Umbilical cord (tissue), 2 donors: ENCODE results near the gene STXBP6. TPM values are rescaled to one million over a fixed set of nuclear protein-coding genes. Genes with fewer than 3 reads are reported as not detected.

ENCODE experiments used
- DNase-seq: peaks from one replicate; pipeline ENCODE4 v3.0.0-alpha.2; 2015; ENCODE audit warnings: low spot score
- total RNA-seq: library from RNA; depleted of rRNA; stranded (reverse); fragments of >200 nt; gene quantifications from one replicate; pipeline ENCODE4 v1.2.3, GENCODE V29; 2014; ENCODE audit warnings: low replicate concordance; ENCODE audit not compliant: insufficient read depth

The STXBP6 gene
- total RNA-seq, 1 donor from 2014 or later = 78.7 TPM

DNA sequence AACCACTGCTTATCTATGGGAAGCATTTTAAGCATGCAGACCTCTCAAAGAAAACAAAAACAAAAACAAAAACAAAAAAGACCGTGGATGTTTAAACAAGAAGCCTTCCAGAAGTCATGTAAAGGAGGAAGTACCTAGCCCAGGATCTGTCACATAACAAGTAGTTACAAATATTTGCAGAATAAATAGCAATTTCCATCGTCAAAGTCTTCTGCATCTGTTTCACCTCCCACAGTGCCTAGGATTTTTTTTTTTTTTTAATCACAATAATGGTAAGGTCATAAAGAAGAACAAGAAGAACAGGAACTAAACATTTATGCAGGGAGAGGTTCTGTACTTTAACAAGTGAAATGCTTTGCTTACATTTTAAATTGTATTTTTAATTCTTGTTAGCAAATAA is 2.4 kb upstream of the STXBP6 start:
- no peak for DNase-seq

DNA sequence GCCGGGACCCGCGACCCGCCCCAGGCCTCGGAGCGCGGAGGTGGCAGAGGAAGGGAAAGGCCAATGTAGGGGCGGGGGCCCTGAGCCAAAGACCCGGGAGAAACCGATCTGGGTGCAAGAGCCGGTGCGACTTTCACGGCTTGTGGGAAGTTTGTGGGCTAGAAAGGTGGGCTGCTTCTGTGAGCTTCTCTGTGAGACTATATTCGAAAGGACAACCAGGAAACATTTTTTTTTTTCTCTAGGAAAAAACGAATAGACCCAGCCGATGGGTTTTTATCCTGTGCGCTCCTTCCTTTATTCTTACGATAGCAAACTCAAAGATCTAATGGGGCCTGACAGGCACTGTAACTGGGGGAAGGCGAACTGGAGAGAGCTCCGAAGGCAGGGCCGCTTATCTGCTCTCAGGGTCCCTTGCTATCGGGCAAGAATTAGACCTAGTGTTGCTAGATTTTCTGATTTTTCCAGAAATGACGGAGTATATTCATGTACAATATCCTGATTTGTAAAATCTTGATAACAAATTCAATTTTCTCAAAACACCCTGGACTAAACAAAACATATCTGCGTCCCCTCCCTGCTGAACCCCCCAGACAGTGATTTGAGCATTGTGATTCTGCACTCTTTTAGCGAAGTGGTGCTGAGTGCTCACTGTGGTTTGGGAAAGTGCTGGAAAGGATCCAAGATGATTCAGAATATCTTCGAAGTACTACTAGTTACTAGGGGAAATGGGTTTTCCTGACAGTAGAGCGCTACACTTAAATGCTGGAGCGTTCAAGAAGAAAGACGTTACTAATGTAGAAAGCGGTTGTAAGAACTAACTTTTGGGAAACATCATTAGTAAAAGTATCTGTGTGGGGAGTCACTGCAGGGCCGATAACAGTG is 563 bp upstream of the STXBP6 start:
- peak; percentile 79 for DNase-seq

DNA sequence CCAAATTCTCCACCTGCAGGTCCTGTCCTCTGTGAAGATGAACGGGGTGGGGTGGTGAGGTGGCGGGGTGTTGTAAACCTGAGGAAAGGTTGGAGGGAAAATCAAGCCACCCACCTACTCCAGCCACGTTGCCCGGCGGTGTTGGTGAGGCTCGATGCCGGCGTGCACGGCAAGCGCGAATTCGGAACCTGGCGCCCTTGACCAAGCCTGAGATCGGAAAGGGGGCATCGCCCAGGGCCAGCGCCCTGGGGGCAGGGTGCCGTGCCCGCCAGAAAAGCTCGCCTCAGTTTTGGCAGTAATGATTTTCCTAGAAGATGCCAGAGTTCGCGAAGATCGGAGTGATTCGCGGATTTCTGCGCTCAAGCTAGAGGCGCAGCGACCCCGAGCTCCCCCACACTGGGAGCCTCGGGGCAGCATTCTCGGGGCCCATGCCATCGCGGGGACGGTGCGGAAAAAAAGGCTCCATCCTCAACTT is 817 bp downstream of the STXBP6 start:
- peak; percentile 28 for DNase-seq

DNA sequence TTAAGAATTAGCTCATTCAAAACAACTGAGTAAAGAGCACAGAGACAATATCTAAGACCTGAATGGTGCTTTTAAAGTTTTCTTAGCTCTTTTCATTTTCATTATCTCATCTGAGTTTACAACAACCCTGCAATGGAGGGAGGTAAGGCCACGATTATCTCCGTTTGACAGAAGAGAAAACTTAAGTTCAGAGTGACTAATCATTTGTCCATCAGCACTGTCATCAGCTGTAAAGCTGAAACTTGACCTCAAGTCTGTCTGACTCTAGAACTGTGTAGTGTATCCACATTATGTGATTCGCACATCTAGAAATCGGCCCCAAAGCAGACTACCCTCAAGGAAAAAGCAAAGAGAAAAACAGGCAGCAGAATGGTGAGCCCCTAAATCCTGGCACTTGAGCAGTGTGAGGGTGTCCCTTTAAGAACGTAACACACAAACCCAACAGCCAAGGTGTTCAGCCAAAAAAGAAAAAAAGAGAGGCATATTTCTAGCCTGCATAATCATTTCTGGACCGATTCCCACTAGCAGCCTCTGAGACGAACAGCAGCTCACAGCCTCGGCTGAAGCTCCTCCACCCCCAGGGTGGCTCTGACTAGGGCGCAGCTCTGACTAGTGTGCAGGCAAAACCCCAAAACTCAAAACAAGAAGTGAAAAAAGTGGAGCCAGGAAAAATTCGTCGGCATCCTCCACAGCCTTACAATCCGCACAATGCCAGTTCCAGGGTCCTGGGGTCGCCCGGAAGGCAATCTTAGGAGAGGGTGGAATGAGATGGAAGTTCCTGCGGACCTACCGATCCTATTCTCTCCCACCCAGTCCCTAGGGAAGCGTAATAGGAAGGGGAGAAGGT is 1.6 kb downstream of the STXBP6 start:
- peak; percentile 80 for DNase-seq

DNA sequence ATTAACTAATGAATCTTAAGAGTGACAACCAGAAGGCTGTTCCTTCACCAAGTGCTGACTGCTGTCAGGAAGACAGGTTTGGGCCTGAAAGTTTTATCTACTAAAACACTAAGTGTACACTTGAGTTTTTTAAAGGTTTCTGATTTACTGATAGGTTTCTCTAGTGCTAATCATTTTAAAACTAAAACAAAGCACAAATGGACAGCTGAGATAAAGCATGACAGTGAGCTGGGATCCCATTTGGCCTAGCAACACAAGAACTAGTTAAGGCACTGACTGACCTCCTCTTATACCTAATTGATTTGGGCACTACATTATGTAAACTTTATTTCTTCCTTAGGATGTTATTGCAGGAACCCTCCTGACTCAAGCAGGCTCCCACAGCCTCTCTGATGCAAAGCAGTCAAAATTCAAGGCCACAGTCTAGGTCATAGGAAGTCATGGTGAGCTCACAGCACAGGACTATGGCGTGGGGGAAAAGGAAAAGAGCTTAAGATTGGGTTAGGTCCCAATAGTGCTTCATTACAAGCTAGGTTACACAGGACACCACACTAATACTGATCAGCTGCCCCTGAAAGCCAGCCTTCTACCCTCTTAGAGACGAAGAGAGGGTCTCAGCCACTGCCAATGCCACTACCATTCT is 3.5 kb downstream of the STXBP6 start:
- peak; percentile 15 for DNase-seq

DNA sequence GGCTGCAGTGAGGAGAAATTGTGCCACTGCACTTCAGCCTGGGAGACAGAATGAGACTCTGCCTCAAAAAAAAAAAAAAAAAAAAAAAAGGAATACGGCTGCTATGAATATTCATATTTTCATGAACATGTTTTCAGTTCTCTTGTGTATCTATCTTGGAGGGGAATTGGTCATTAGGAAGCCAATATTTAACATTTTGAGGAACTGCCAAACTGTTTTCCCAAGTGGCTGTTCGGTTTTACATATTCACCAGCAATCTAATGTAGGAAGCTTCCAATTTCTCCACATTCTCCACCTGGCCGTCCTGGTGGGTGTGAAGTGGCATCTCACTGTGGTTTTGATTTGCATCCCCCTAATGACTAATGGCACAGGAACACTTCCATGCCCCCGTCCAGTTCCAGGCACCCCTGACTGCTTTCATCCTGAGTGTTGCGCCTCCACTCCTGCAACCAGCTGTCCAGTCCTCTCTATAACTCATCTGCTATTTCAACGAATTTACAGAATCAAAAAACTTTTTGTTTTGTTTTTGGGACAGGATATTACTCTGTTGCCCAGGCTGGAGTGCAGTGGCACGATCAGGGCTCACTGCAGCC is 5.7 kb downstream of the STXBP6 start:
- no peak for DNase-seq

DNA sequence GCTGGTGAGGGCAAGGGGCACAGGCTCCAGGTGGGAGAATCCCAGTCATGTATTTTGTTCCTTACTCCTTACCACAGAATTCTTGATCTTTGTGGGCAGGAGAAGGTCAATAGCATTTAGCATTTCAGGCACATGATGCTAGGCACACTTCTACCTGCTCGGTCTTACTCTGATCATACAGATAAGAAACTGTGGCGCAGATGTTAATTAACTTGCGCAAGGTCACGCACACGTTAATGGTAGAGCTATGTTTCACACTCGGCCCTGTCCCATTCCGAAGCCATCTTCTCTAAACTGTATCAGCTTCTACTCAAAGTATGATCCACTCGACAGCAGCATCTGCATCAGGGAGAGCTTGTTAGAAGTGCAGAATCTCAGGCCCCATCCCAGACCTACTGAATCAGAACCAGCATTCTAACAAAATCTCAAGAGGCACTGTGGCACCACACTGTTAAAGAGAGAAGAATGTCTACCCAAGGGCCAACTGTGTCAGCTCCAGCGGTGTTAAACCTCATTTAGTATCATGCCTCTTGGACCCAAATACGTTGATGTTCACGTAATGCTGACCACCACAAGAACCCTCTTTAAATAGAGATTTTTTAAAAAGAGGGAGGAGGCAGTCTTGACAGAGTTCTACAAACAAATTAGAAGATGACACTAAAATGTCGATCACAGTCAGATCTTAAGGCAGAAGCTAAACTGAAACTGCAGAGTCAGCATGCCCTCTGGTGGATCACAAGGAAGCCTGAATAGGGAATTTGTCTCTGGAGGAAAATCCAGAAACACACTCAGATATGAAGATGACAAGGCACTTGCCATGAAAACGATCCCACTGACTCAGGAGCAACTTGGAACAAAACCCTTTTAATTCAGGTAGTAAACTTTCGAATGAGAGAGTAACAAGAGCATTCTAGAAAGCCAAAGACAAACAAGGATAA is 7.3 kb downstream of the STXBP6 start:
- peak; percentile 70 for DNase-seq

DNA sequence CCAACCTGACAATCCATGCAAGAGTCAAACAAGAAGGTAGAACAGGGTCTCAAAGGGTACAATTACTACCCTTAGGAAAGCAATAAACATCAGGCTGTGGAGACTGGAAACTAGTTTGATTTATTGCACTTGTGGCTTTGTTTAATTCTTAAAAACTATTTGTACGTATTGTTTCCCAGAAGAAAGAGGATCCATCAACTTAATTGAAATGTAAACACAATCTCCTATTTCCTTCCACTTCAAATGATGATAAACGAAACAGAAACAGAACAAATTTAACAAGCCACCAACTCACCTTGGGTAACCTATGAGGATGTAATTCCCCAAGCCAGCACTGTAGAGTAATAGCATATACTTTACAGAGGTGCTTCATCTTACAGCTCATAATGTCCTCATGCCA is 8.0 kb downstream of the STXBP6 start:
- no peak for DNase-seq

DNA sequence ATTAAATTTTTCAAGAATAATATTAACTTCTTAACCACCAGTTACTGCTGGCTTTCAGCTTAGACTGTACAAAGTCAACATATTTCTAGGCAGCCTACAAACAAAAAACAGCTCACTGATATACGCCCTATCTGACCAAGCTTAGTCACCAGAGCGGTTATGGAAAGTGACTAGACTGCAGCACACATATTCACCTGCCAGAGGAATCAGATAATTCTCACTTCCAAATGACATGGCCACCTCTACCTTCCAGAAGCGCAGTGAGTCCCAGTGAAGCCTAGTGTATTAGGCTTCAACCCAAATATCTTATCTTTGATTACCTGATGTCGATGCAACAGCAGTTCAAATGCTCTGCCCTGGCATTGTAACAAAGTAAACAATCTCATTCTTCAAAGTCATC is 8.5 kb downstream of the STXBP6 start:
- DNase-seq = no peak

DNA sequence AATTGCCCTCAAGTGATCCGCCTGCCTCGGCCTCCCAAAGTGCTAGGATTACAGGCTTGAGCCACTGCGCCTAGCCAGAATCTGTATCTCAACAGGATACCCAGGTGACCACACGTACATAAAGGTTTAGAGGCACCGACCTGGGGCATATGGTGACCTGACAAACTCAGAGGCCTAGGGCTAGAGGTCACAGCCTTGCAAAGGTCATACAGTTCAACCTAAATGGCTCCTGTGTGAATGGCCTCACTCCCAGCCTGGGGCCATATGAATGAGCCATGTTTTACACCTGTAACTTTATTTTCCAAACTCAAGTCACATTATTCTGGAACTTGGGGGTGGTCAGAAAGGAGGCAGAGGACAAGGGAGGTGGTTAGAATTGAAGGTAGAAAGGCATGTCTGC is 10.0 kb downstream of the STXBP6 start:
- no peak for DNase-seq

DNA sequence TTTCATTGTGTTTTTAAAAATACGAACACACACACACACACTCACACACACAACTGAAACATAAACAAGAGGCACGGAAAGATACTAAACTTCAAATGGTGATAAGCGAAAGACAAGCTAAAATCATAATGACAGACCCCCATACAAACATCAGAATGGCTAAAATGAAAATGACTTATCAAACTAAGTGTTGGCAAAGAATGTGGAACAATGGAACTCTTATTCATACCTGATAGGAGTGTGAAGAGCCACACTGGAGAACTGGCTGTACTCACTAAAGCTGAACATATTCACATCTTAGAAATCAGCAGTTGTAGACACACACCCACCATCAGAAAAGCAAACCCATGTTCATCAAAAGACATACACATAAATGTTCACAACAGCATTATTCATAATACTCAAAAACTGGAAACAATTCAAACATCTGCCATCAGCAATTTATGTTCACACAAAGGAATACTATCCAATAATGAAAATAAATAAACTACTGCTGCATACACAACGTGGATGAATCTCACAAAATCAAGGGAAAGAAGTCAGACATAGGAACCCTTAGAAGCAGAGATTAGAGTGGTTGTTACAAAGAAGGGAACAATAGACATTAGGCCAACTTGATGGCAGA is 11.8 kb downstream of the STXBP6 start:
- DNase-seq = no peak

DNA sequence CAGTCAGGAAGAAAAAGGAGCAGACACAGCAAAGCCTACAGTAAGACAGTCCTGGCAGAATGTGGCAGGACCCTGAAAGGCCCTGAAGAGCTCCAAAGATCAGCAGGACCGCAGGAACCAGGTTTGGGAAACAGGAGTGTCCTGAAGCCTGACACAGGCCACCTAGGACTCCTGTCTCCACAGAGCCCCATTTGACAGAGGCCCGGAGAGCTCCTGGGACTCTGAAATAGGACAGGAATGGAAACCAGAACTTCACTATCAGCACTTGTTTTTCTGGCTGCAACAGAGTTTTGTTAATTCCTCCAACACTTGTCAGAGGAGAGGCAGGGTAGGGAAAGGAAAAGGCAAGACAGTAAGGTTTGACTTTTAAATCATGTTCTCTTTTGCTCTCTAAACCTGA is 12.9 kb downstream of the STXBP6 start:
- DNase-seq = no peak

DNA sequence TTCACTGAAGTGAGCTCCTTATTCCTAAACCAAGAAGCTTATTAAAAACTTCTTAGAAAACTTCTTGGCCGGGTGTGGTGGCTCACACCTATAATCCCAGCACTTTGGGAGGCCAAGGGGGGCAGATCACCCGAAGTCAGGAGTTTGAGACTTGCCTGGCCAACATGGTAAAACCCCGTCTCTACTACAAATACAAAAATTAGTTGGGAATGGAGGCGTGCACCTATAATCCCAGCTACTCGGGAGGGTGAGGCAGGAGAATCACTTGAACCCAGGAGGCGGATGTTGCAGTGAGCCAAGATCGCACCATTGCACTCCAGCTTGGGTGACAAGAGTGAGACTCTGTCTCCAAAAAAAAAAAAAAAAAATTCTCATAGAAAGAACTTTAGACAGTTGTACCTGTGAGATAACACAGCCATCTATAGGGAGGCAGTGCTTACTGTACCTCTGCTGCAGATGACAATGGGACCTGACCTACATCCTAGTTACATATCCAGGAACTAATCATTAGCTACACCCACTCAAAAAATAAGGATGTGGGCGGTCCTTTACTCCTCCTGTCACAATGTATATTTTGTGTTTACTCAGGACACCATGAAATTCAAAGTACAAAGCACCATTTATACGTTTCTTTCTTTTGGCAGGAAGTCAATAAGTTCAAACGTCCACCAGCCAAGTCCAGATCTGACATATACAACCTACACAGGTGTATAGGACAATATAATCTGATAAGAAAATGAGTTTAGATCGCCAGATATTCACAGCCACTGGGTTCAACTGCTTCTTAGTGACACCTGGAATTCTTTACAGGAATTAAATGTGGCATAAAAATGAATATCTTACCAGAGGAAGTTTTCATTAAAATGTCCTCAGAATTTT is 14.9 kb downstream of the STXBP6 start:
- no peak for DNase-seq

DNA sequence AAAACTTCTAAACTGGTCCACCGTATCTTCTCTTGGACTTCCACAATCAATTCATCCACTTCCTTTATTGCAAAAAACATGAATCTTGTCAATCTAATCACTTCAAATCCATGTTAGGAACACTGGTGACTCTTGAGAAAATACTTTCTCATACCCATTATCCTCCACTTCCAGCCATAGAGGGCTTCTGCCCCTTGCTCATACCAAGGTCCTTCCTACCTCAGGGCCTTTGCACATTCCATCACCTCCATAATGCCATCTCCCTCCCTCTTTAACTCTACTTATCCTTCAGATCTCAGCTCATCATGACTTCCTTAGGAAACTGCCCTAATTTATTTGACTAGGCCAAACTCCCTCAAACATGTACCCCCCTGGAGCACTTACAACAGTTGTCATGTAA is 16.6 kb downstream of the STXBP6 start:
- DNase-seq = no peak

DNA sequence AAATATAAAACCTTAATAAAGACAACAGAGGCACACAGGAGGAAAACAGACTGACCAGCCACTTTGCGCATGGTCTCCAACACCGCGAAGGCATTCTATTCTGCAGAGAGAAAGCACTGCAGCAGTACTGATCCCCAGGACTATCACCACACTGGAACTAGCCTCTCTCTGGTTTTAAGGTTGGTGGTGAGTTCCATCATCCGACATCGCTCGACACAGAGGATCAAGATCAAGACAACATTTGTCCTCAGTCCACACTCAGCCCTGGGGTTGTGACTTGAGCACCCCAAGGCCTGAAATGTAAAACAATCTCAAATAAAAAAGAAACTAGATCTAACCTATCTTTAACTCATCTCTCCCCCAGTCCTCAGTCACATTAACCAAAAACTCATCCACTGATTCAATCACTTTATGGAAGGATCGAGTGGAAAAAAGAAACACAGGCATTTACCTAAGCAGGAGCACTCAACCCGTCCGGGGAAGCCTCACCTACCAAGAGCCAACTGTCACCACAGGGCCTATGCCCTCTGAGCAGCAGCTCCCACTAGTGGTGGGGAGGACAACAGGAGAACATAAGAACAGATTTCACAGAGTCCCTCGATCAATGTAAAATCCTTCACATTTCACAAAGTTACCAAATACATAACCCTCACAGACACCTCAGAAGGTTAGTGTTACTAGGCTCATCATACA is 17.7 kb downstream of the STXBP6 start:
- DNase-seq = no peak

DNA sequence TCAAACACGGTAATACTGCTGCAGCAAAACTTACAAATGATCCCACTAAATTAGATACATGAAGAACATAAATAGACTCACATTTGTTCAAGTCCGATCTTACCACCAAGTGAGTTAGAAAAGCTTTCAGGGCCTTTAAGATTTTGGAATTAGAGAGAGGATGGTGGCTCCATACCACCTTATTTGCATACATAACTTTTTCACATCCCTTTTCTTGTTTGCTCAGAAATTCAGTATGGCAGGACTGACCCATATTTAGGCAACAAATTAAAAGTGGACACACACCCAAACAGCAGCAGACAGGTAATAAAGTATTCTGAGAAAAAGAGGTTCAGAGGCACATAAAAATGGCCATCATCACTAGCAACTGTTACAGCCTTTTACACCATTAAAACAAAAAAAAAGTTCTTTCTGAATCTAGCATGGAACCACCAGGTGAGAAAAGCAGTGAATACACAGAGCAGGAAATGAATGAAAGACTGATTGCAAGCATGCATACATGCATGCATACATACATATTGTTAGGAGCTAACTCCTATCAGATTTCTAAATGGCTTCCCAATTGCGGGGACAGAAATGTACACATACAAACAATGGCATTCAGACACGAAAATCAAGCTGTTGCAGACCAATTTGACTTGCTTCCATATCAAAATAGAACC is 23.3 kb downstream of the STXBP6 start:
- DNase-seq = no peak

DNA sequence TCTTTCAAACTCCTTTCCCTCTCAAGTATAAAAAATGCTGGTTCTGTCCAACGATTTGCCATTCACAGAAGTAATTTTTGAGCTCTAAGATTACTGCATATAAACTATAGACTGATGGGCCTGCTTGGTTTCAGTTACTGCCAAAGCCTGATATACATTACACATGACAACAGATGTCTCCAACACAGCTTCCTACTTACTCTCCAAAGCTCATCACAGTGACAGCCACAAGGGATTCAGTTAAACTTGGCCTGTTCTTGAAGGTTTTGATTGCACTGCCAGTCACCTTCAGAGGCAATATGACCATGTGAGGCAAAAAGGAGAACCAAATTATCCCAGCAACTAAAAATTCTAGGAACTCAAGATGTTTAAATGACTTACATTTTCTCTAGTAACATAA is 30.1 kb downstream of the STXBP6 start:
- DNase-seq = no peak

DNA sequence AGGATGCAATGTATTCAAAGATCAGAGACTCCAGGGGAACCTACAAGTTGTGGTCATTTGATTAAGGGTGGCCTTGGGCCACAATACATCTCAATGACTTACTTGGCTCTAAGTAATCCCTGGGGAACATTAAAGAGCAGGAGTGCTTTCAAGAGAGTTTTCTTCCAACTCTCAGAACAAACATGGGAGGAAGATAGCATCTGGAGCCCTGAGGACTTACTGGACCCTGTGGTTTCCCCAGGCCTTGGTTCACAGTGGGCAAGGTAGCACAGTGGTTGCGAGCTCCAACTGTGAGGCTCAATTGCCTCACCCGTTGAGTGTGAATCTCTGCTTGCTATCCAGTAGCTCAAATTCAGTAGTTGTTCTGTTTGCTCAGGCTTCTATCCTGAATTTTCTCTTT is 32.4 kb downstream of the STXBP6 start:
- no peak for DNase-seq
